ENCODE data around the gene DCAF17.
"Not testable (repeated sequence)": the region's sequence is repeated elsewhere in the genome, so short reads cannot be mapped to it uniquely, and the experiment has no call there.

DCAF17 gene

GRCh38 chr2:171419333-171419732 lies 14.7 kb upstream of the DCAF17 start:
- no peak for DNase-seq
- H2AFZ ChIP-seq (ENCODE audit: low read depth, low read length) = no peak overlapping the region
- H4K91ac ChIP-seq (ENCODE audit: low read length) = no peak overlapping the region
- no peak overlapping the region for H3K23ac ChIP-seq (ENCODE audit: low read length in 2 of 2)
- H3K27ac ChIP-seq (ENCODE audit: low read length, poor library complexity, severe bottlenecking) = no peak overlapping the region
- H3K36me3 ChIP-seq (ENCODE audit: control insufficient read depth in 1 of 2, insufficient read depth in 2 of 2, low read depth in 1 of 2, low read length in 2 of 2) = peaks cover 0 to 6% of the 10 kb centered on the region in 2 experiments
- no peak overlapping the region for H2BK5ac ChIP-seq (ENCODE audit: low read depth, low read length, poor library complexity, severe bottlenecking)
- H3K18ac ChIP-seq (ENCODE audit: low read depth in 1 of 2, low read length in 2 of 2) = no peak overlapping the region
- no peak overlapping the region for H4K8ac ChIP-seq (ENCODE audit: low read length)
- H3K9me3 ChIP-seq (ENCODE audit: control insufficient read depth, low read length) = peaks cover 15% of the 10 kb centered on the region
- H3K79me1 ChIP-seq (replicated peaks; ENCODE audit: low read length, poor library complexity, severe bottlenecking) = peaks cover 21% of the 10 kb centered on the region
- no peak overlapping the region for H2BK120ac ChIP-seq (ENCODE audit: low read depth, low read length)
- no peak overlapping the region for H2BK15ac ChIP-seq (ENCODE audit: low read depth, poor library complexity, severe bottlenecking)
- H3K4me2 ChIP-seq (ENCODE audit: low read length, poor library complexity, severe bottlenecking) = no peak overlapping the region
- H3K4ac ChIP-seq (ENCODE audit: low read depth in 1 of 2, low read length in 2 of 2) = no peak overlapping the region
- no peak overlapping the region for H2AK5ac ChIP-seq (ENCODE audit: low read length, severe bottlenecking)
- no peak overlapping the region for H3K14ac ChIP-seq (ENCODE audit: low read length in 2 of 2)
- H3K4me3 ChIP-seq (ENCODE audit: insufficient read depth in 1 of 2, low read depth in 1 of 2, low read length in 2 of 2) = no peak overlapping the region
- 100% methylated on average over 2 of the region's 2 CpGs for WGBS
- H3K9ac ChIP-seq (ENCODE audit: low read length) = no peak overlapping the region
- H3K27me3 ChIP-seq (ENCODE audit: control insufficient read depth in 1 of 2, insufficient read depth in 1 of 2, low read length in 2 of 2) = no peaks in the 10 kb centered on the region
- no peak overlapping the region for H2BK12ac ChIP-seq (ENCODE audit: low read length in 2 of 2)
- peaks cover 2% of the 10 kb centered on the region for H3K4me1 ChIP-seq (ENCODE audit: control insufficient read depth, insufficient read depth, low read depth, low read length)

- no peak for DNase-seq
- Histone ChIP-seq H3K9me3 (ENCODE audit: control insufficient read depth, low read length) (peaks cover 15% of the 10 kb centered on the region), H3K4me3 (ENCODE audit: insufficient read depth in 1 of 2, low read depth in 1 of 2, low read length in 2 of 2) (no peak overlapping the region), H3K27ac (ENCODE audit: low read length, poor library complexity, severe bottlenecking) (no peak overlapping the region), H3K4me1 (ENCODE audit: control insufficient read depth, insufficient read depth, low read depth, low read length) (peaks cover 2% of the 10 kb centered on the region), H3K4ac (ENCODE audit: low read depth in 1 of 2, low read length in 2 of 2) (no peak overlapping the region), H2AFZ (ENCODE audit: low read depth, low read length) (no peak overlapping the region), H2BK5ac (ENCODE audit: low read depth, low read length, poor library complexity, severe bottlenecking) (no peak overlapping the region), H3K36me3 (ENCODE audit: control insufficient read depth in 1 of 2, insufficient read depth in 2 of 2, low read depth in 1 of 2, low read length in 2 of 2) (peaks cover 0 to 6% of the 10 kb centered on the region in 2 experiments), H3K23ac (ENCODE audit: low read length in 2 of 2) (no peak overlapping the region), H3K27me3 (ENCODE audit: control insufficient read depth in 1 of 2, insufficient read depth in 1 of 2, low read length in 2 of 2) (no peaks in the 10 kb centered on the region), H3K79me1 (replicated peaks; ENCODE audit: low read length, poor library complexity, severe bottlenecking) (peaks cover 27% of the 10 kb centered on the region), H2BK12ac (ENCODE audit: low read length in 2 of 2) (no peak overlapping the region), H3K4me2 (ENCODE audit: low read length, poor library complexity, severe bottlenecking) (no peak overlapping the region), H2BK120ac (ENCODE audit: low read depth, low read length) (no peak overlapping the region), H3K9ac (ENCODE audit: low read length) (no peak overlapping the region), H2AK5ac (ENCODE audit: low read length, severe bottlenecking) (no peak overlapping the region), H2BK15ac (ENCODE audit: low read depth, poor library complexity, severe bottlenecking) (no peak overlapping the region), H4K8ac (ENCODE audit: low read length) (no peak overlapping the region), H3K18ac (ENCODE audit: low read depth in 1 of 2, low read length in 2 of 2) (no peak overlapping the region), H3K14ac (ENCODE audit: low read length in 2 of 2) (no peak overlapping the region), H4K91ac (ENCODE audit: low read length) (no peak overlapping the region)
- 100% methylated on average over 1 of the region's 3 CpGs for WGBS
Measured at GRCh38 chr2:171420728-171421563, 13.1 kb upstream of the DCAF17 start.

- H4K91ac ChIP-seq (ENCODE audit: low read length); H3K18ac ChIP-seq (ENCODE audit: low read depth in 1 of 2, low read length in 2 of 2); H3K23ac ChIP-seq (ENCODE audit: low read length in 2 of 2); H2BK120ac ChIP-seq (ENCODE audit: low read depth, low read length); H2BK12ac ChIP-seq (ENCODE audit: low read length in 2 of 2); H4K8ac ChIP-seq (ENCODE audit: low read length); H3K4me2 ChIP-seq (ENCODE audit: low read length, poor library complexity, severe bottlenecking); H3K14ac ChIP-seq (ENCODE audit: low read length in 2 of 2); H3K4ac ChIP-seq (ENCODE audit: low read depth in 1 of 2, low read length in 2 of 2); H3K9ac ChIP-seq (ENCODE audit: low read length); H3K27ac ChIP-seq (ENCODE audit: low read length, poor library complexity, severe bottlenecking); H2BK5ac ChIP-seq (ENCODE audit: low read depth, low read length, poor library complexity, severe bottlenecking); H3K27me3 ChIP-seq (ENCODE audit: control insufficient read depth in 1 of 2, insufficient read depth in 1 of 2, low read length in 2 of 2); H3K36me3 ChIP-seq (ENCODE audit: control insufficient read depth in 1 of 2, insufficient read depth in 2 of 2, low read depth in 1 of 2, low read length in 2 of 2); DNase-seq; H2BK15ac ChIP-seq (ENCODE audit: low read depth, poor library complexity, severe bottlenecking); H2AK5ac ChIP-seq (ENCODE audit: low read length, severe bottlenecking); H3K4me1 ChIP-seq (ENCODE audit: control insufficient read depth, insufficient read depth, low read depth, low read length); H2AFZ ChIP-seq (ENCODE audit: low read depth, low read length); H3K4me3 ChIP-seq (ENCODE audit: insufficient read depth in 1 of 2, low read depth in 1 of 2, low read length in 2 of 2): not testable (repeated sequence)
- 98% methylated on average over 2 of the region's 2 CpGs for WGBS
- Histone ChIP-seq H3K79me1 (replicated peaks; ENCODE audit: low read length, poor library complexity, severe bottlenecking) (peaks cover 28% of the 10 kb centered on the region), H3K9me3 (ENCODE audit: control insufficient read depth, low read length) (peaks cover 15% of the 10 kb centered on the region)
Measured at GRCh38 chr2:171422710-171423495, 11.1 kb upstream of the DCAF17 start.

Measured in mesenchymal stem cell (in vitro differentiated cells and primary cell).